GM12878 (cell line): ENCODE measurements around the gene LMOD1. TPM values are rescaled to one million over a fixed set of nuclear protein-coding genes. Genes with fewer than 3 reads are reported as not detected.

Experiments used
- ATAC-seq: fragments of 200-7000 bp; cut with Tn5 transposase; 3 replicates; pipeline ENCODE4 v1.9.1; 2020; ENCODE audit warnings: mild to moderate bottlenecking, moderate library complexity
- BruUV-seq: library from RNA; stranded (reverse); fragments of 400-500 nt; replicated peaks from 2 replicates; lab custom pipeline; 2021; lab: Mats Ljungman, UMichigan
- CTCF ChIA-PET: fragments of 300-600 bp; sonication (Branson Sonifier 250); formaldehyde crosslinking; extraction: SDS; loops from one replicate; lab custom pipeline; 2021; ENCODE audit warnings: inconsistent platforms; lab: Yijun Ruan, JAX
- POLR2A ChIA-PET: fragments of 350-600 bp; formaldehyde crosslinking; extraction: SDS; loops from one replicate; lab custom pipeline; 2021; ENCODE audit warnings: inconsistent platforms; lab: Charles Lee
- RAD21 ChIA-PET: fragments of 300-600 bp; sonication (Branson Sonifier 250); formaldehyde crosslinking; loops from one replicate; lab custom pipeline; 2023; ENCODE audit warnings: antibody characterized with exemption; ENCODE audit not compliant: unreplicated experiment; lab: Charles Lee
- SMC1A ChIA-PET: fragments of 300-600 bp; sonication (Branson Sonifier 250); formaldehyde crosslinking; loops from one replicate; lab custom pipeline; 2023; ENCODE audit not compliant: unreplicated experiment, uncharacterized antibody; lab: Charles Lee
- DNase-seq: peaks from one replicate; pipeline ENCODE4 v3.0.0-alpha.2; 2011; ENCODE audit warnings: low read depth, low spot score
- FAIRE-seq: peaks from 3 replicates; lab custom pipeline; 2011; peaks lifted over from hg19 to GRCh38; lab: Jason Lieb, UNC
- H2AFZ ChIP-seq: 2 replicates; pipeline ENCODE4 v1.6.0; 2011; ENCODE audit warnings: low read depth, low read length, control low read depth; ENCODE audit not compliant: control insufficient read depth
- H3K27ac ChIP-seq: 2 replicates; pipeline ENCODE4 v1.5.1; 2011; ENCODE audit warnings: control low read depth; ENCODE audit not compliant: control insufficient read depth, insufficient read depth
- H3K27me3 ChIP-seq, 2 experiments: replicated peaks in 1 of 2; 2 replicates each; pipeline versions ENCODE4 v1.6.0 to v1.6.1; 2011; ENCODE audit warnings: low read length in 1 of 2; ENCODE audit not compliant: control insufficient read depth in 2 of 2, insufficient read depth in 2 of 2
- H3K36me3 ChIP-seq, 2 experiments: 2 replicates each; pipeline ENCODE4 v1.5.1; 2011; ENCODE audit warnings: low read length in 1 of 2; ENCODE audit not compliant: control insufficient read depth in 2 of 2, insufficient read depth in 2 of 2
- H3K4me1 ChIP-seq: 2 replicates; pipeline ENCODE4 v1.6.1; 2011; ENCODE audit warnings: mild to moderate bottlenecking, low read length, moderate library complexity, mixed read lengths; ENCODE audit not compliant: control insufficient read depth, insufficient read depth
- H3K4me2 ChIP-seq: 2 replicates; pipeline ENCODE4 v1.6.0; 2011; ENCODE audit warnings: control low read depth; ENCODE audit not compliant: control insufficient read depth, insufficient read depth
- H3K4me3 ChIP-seq: fragments of 200-600 bp; sonication (generic); 2 replicates; pipeline ENCODE4 v1.5.1; 2016
- H3K79me2 ChIP-seq: 2 replicates; pipeline ENCODE4 v1.6.0; 2011; ENCODE audit warnings: low read length; ENCODE audit not compliant: control insufficient read depth, insufficient read depth
- H3K9ac ChIP-seq: 2 replicates; pipeline ENCODE4 v1.8.0; 2011; ENCODE audit warnings: low read length, control low read depth, mixed read lengths; ENCODE audit not compliant: control insufficient read depth, insufficient read depth
- H3K9me3 ChIP-seq: replicated peaks from 3 replicates; pipeline ENCODE4 v1.5.1; 2011; ENCODE audit warnings: mild to moderate bottlenecking, low read length; ENCODE audit not compliant: control insufficient read depth, insufficient read depth
- H4K20me1 ChIP-seq: 2 replicates; pipeline ENCODE4 v1.6.0; 2011; ENCODE audit not compliant: control insufficient read depth, insufficient read depth
- CREM ChIP-seq: IDR thresholded peaks from 2 replicates; pipeline ENCODE4 v1.6.1; 2014; ENCODE audit warnings: antibody characterized with exemption, low read depth
- EZH2 ChIP-seq: IDR thresholded peaks from 2 replicates; pipeline ENCODE4 v1.6.1; 2012; ENCODE audit warnings: low read depth, mild to moderate bottlenecking, control low read depth, inconsistent platforms, low read length, borderline replicate concordance; ENCODE audit not compliant: control insufficient read depth
- WGBS: methylation state at CpG from one replicate; pipeline ENCODE4 v1.1.6; 2016; ENCODE audit warnings: low lambda C conversion rate; ENCODE audit not compliant: insufficient replicate concordance, insufficient coverage; ENCODE audit errors: missing lambda C conversion rate; 5-methylcytosine and 5-hydroxymethylcytosine counted together
- in situ Hi-C: fragments of 300-500 bp; cut with MboI; formaldehyde crosslinking; loops from 9 replicates; pipeline ENCODE4 v1.14.3; 2018; ENCODE audit warnings: mixed read lengths
- intact Hi-C: fragments of 100-400 bp; cut with micrococcal nuclease; formaldehyde crosslinking; loops from one replicate; pipeline ENCODE4 v1.14.2; 2022; ENCODE audit not compliant: unreplicated experiment
- polyA plus RNA-seq, 11 experiments: library from polyadenylated mRNA; depleted of rRNA in 4 of 11; unstranded in 6 of 11; stranded (reverse) in 5 of 11; fragments of >200 nt; fragmentation: Nextera tagmentation in 4 of 11; fragmentation: Illumina TruSeq in 1 of 11; extraction: Ambion mirVana in 4 of 11; extraction: Trizol in 1 of 11; gene quantifications; 1 replicate in 1 of 11; 2 replicates in 10 of 11; pipeline versions ENCODE4 v1.2.1 to v1.2.3, GENCODE V29; 2011 to 2016; ENCODE audit warnings: inconsistent platforms in 2 of 11, missing spikeins in 2 of 11, low read depth in 1 of 11
- total RNA-seq, 4 experiments: library from RNA; depleted of rRNA in 3 of 4; stranded (reverse); fragments of >200 nt in 3 of 4; fragmentation: Illumina TruSeq in 1 of 4; extraction: Trizol in 1 of 4; gene quantifications; 2 replicates each; pipeline versions ENCODE4 v1.2.1 to v1.2.3, GENCODE V29; 2013 to 2021
- TF ChIP-seq, protein P1 (sequence below): IDR thresholded peaks from 2 replicates; pipeline ENCODE4 v1.6.1; 2011; ENCODE audit warnings: low read depth, mild to moderate bottlenecking, low read length, moderate library complexity, borderline replicate concordance; ENCODE audit errors: extremely low read depth
- TF ChIP-seq, protein P2 (sequence below): fragments of 450-650 bp; IDR thresholded peaks from 2 replicates; pipeline ENCODE4 v1.6.1; 2017; ENCODE audit warnings: mild to moderate bottlenecking, moderate library complexity

Gene LMOD1
- total and polyA plus RNA-seq, 10 of the 15 experiments (the other 5 are each of a cell fraction or from before 2014, with no cell fraction given), result 0.15 TPM; not detected in 9

DNA sequence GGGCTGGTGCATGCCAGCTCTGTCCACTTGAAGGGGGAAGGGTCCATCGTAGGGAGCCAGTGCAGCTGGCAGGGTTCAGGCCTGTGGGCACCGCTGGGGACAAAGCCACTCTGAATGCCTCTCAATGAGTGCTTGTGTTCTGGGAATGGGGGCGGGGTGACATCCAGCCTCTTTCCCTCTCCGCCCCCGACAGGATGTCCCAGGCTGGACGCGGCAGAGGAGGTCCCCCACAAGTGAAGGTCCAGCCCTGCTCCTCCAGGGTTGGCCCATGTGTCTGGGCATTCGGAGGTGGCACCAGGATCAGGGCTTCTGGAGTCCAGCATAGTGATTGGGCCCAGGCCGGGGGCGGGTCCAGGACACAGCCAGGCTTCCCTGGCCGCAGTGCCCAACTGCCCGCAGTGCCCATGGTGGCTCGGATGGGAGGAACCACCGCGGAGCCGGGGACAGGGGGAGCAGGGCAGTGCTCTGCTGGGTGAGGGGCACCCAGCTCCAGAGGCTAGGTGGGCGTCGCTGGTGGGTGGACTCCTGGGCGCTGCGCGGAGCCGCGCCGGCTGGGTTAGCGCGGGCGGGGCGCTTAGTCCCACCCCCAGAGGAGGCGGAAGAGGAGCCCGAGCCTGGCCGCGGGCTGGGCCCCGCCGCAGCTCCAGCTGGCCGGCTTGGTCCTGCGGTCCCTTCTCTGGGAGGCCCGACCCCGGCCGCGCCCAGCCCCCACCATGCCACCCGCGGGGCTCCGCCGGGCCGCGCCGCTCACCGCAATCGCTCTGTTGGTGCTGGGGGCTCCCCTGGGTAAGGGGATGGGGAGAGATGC, 57.9 kb downstream of the LMOD1 start, which contains the start of gene SHISA4:
Gene SHISA4 (plus strand): TSS at position 617 of the 808 bp plus-strand sequence. CDS start 97 bp downstream, at position 714.
- no peak within 1 kb of the TSS for H3K27ac ChIP-seq
- 21% methylated on average over 49 of the region's 49 CpGs for WGBS
- ChIA-PET POLR2A (no interaction called here), RAD21 (no interaction called here), CTCF (no interaction called here), SMC1A (no interaction called here)
- H3K4me1 ChIP-seq, result no peaks in the 10 kb centered on the region
- H3K27me3 ChIP-seq, result peaks cover 2 to 12% of the 10 kb centered on the region in 2 experiments; a peak in 3 of 4 replicates
- H3K36me3 ChIP-seq, result no peaks in the 10 kb centered on the region; a peak in 1 of 4 replicates
- H3K4me2 ChIP-seq, result no peak within 1 kb of the TSS
- H4K20me1 ChIP-seq, result no peaks in the 10 kb centered on the region
- intact Hi-C loops (no loop called here), in situ Hi-C loops (no loop called here)
- H3K4me3 ChIP-seq, result no peak within 1 kb of the TSS
- BruUV-seq, result no TSS peak
- no peak for DNase-seq
- ATAC-seq, result peak; percentile 25; the same call in 2 of the 3 replicates
- H2AFZ ChIP-seq, result no peak within 1 kb of the TSS
- no peaks in the 10 kb centered on the region for H3K79me2 ChIP-seq
- H3K9me3 ChIP-seq, result no peaks in the 10 kb centered on the region
- FAIRE-seq, result no peak
- TF ChIP-seq, protein P1, sequence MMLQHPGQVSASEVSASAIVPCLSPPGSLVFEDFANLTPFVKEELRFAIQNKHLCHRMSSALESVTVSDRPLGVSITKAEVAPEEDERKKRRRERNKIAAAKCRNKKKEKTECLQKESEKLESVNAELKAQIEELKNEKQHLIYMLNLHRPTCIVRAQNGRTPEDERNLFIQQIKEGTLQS, result no peak
- TF ChIP-seq EZH2 (no peak), CREM (no peak)
- TF ChIP-seq, protein P2, sequence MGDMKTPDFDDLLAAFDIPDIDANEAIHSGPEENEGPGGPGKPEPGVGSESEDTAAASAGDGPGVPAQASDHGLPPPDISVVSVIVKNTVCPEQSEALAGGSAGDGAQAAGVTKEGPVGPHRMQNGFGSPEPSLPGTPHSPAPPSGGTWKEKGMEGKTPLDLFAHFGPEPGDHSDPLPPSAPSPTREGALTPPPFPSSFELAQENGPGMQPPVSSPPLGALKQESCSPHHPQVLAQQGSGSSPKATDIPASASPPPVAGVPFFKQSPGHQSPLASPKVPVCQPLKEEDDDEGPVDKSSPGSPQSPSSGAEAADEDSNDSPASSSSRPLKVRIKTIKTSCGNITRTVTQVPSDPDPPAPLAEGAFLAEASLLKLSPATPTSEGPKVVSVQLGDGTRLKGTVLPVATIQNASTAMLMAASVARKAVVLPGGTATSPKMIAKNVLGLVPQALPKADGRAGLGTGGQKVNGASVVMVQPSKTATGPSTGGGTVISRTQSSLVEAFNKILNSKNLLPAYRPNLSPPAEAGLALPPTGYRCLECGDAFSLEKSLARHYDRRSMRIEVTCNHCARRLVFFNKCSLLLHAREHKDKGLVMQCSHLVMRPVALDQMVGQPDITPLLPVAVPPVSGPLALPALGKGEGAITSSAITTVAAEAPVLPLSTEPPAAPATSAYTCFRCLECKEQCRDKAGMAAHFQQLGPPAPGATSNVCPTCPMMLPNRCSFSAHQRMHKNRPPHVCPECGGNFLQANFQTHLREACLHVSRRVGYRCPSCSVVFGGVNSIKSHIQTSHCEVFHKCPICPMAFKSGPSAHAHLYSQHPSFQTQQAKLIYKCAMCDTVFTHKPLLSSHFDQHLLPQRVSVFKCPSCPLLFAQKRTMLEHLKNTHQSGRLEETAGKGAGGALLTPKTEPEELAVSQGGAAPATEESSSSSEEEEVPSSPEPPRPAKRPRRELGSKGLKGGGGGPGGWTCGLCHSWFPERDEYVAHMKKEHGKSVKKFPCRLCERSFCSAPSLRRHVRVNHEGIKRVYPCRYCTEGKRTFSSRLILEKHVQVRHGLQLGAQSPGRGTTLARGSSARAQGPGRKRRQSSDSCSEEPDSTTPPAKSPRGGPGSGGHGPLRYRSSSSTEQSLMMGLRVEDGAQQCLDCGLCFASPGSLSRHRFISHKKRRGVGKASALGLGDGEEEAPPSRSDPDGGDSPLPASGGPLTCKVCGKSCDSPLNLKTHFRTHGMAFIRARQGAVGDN, result no peak
- no peak within 1 kb of the TSS for H3K9ac ChIP-seq
